ENCODE measurements around the gene AXIN2. TPM values are rescaled to one million over a fixed set of nuclear protein-coding genes. Genes with fewer than 3 reads are reported as not detected.

Gene AXIN2
- total RNA-seq, 1 donor from 2014 or later = 3.6 TPM

GRCh38 chr17:65553646-65554552 is 7.5 kb downstream of the AXIN2 start:
- DNase-seq (ENCODE audit: low read depth, low spot score) = no peak

GRCh38 chr17:65553009-65553645 is 8.3 kb downstream of the AXIN2 start:
- no peak for DNase-seq (ENCODE audit: low read depth, low spot score)

- DNase-seq (ENCODE audit: low read depth, low spot score) = no peak
Measured at GRCh38 chr17:65552214-65552613, 9.2 kb downstream of the AXIN2 start.

- no peak for DNase-seq (ENCODE audit: low read depth, low spot score)
Measured at GRCh38 chr17:65551267-65552040, 10.0 kb downstream of the AXIN2 start.

GRCh38 chr17:65550758-65551157 is 10.7 kb downstream of the AXIN2 start:
- DNase-seq (ENCODE audit: low read depth, low spot score) = no peak

- DNase-seq (ENCODE audit: low read depth, low spot score) = no peak
Measured at GRCh38 chr17:65550075-65550662, 11.3 kb downstream of the AXIN2 start.

- DNase-seq (ENCODE audit: low read depth, low spot score) = no peak
Measured at GRCh38 chr17:65548269-65548969, 13.0 kb downstream of the AXIN2 start.

GRCh38 chr17:65547253-65547670 is 14.2 kb downstream of the AXIN2 start:
- no peak for DNase-seq (ENCODE audit: low read depth, low spot score)

- no peak for DNase-seq (ENCODE audit: low read depth, low spot score)
Measured at GRCh38 chr17:65546579-65546978, 14.9 kb downstream of the AXIN2 start.

- no peak for DNase-seq (ENCODE audit: low read depth, low spot score)
Measured at GRCh38 chr17:65545705-65546523, 15.5 kb downstream of the AXIN2 start.

- DNase-seq (ENCODE audit: low read depth, low spot score) = no peak
Measured at GRCh38 chr17:65544672-65545071, 16.8 kb downstream of the AXIN2 start.

GRCh38 chr17:65542610-65543009 is 18.8 kb downstream of the AXIN2 start:
- DNase-seq (ENCODE audit: low read depth, low spot score) = no peak

GRCh38 chr17:65542067-65542466 is 19.4 kb downstream of the AXIN2 start:
- DNase-seq (ENCODE audit: low read depth, low spot score) = no peak

GRCh38 chr17:65541453-65541852 is 20.0 kb downstream of the AXIN2 start:
- no peak for DNase-seq (ENCODE audit: low read depth, low spot score)

- no peak for DNase-seq (ENCODE audit: low read depth, low spot score)
Measured at GRCh38 chr17:65539630-65540266, 21.7 kb downstream of the AXIN2 start.

GRCh38 chr17:65538675-65539529 is 22.5 kb downstream of the AXIN2 start:
- DNase-seq (ENCODE audit: low read depth, low spot score) = no peak

- no peak for DNase-seq (ENCODE audit: low read depth, low spot score)
Measured at GRCh38 chr17:65537845-65538674, 23.4 kb downstream of the AXIN2 start.

GRCh38 chr17:65537343-65537844 is 24.1 kb downstream of the AXIN2 start:
- no peak for DNase-seq (ENCODE audit: low read depth, low spot score)

Data from pulmonary artery endothelial cell (primary cell).